Measurements from ENCODE around the gene KLRC3.

DNA sequence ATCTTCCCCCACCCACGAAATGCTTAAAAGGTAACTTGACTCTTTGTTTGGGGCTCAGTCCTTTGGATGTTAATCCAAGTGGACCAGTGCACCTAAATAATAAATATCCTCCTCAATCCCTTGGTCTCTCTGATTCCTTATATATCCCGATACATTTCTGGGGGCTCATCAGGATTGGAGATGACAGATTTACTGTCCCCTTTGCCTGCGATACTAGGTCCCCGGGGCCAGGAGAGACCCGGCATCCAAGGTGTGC is 56.8 kb downstream of the KLRC3 start:
- TF ChIP-seq JUN (IDR thresholded peaks at IDR 0.05; ENCODE audit: borderline replicate concordance, insufficient read depth, insufficient read length, low read depth) (no peak), CTCF (IDR thresholded peaks at IDR 0.05; ENCODE audit: extremely low read depth in 1 of 2, insufficient read depth in 1 of 2, low read depth in 1 of 2, low read length in 2 of 2) (no peak), EZH2 (IDR thresholded peaks at IDR 0.05; ENCODE audit: borderline replicate concordance, low read depth, low read length, severe bottlenecking) (no peak), POLR2A (IDR thresholded peaks at IDR 0.05; ENCODE audit: low read depth, low read length) (no peak), MYC (IDR thresholded peaks at IDR 0.05; ENCODE audit: low read depth, low read length) (no peak), POLR2AphosphoS5 (IDR thresholded peaks at IDR 0.05; ENCODE audit: insufficient read depth, low read depth, low read length) (no peak), GATA2 (IDR thresholded peaks at IDR 0.05; ENCODE audit: insufficient read depth, insufficient read length, low read depth, low read length) (no peak), FOS (IDR thresholded peaks at IDR 0.05; ENCODE audit: borderline replicate concordance, insufficient read depth, low read length) (no peak)
- TF ChIP-seq, protein P1, sequence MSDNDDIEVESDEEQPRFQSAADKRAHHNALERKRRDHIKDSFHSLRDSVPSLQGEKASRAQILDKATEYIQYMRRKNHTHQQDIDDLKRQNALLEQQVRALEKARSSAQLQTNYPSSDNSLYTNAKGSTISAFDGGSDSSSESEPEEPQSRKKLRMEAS (IDR thresholded peaks at IDR 0.05; ENCODE audit: insufficient read depth, insufficient read length), result no peak

All from endothelial cell of umbilical vein (primary cell).